Liver (tissue), 9 donors: Measurements from ENCODE around the gene UNC13A. TPM values are rescaled to one million over a fixed set of nuclear protein-coding genes. Genes with fewer than 3 reads are reported as not detected.

Experiments used
- DNase-seq: peaks from one replicate; pipeline ENCODE4 v3.0.0-alpha.2; 2017; ENCODE audit warnings: low spot score
- H3K27ac ChIP-seq, 2 donors: one replicate each; pipeline ENCODE4 v1.7.0; 2013; ENCODE audit warnings: inconsistent platforms in 2 of 2, low read length in 2 of 2, control low read depth in 1 of 2, low read depth in 1 of 2, mild to moderate bottlenecking in 1 of 2
- H3K27me3 ChIP-seq, 4 donors: one replicate each; pipeline versions ENCODE4 v1.6.1 to v1.7.0; 2013; ENCODE audit warnings: low read length in 3 of 4, inconsistent platforms in 1 of 4, mild to moderate bottlenecking in 1 of 4, moderate library complexity in 1 of 4; ENCODE audit not compliant: control insufficient read depth in 4 of 4, insufficient read depth in 4 of 4
- H3K36me3 ChIP-seq, 4 donors: one replicate each; pipeline versions ENCODE4 v1.6.1 to v1.7.0; 2013; ENCODE audit warnings: low read length in 3 of 4, mild to moderate bottlenecking in 3 of 4, low read depth in 1 of 4, moderate library complexity in 1 of 4; ENCODE audit not compliant: control insufficient read depth in 4 of 4, insufficient read depth in 3 of 4
- H3K4me1 ChIP-seq, 4 donors: one replicate each; pipeline versions ENCODE4 v1.6.1 to v1.7.0; 2013; ENCODE audit warnings: low read length in 3 of 4, mild to moderate bottlenecking in 3 of 4, moderate library complexity in 1 of 4; ENCODE audit not compliant: control insufficient read depth in 4 of 4, insufficient read depth in 4 of 4
- H3K4me3 ChIP-seq, 3 donors: one replicate each; pipeline versions ENCODE4 v1.6.1 to v1.7.0; 2013; ENCODE audit warnings: low read length in 3 of 3, control low read depth in 1 of 3, low read depth in 1 of 3, mild to moderate bottlenecking in 1 of 3
- H3K9ac ChIP-seq, 2 donors: one replicate each; pipeline ENCODE4 v1.7.0; 2013; ENCODE audit warnings: low read length in 2 of 2, mild to moderate bottlenecking in 2 of 2, moderate library complexity in 2 of 2, control low read depth in 1 of 2, low read depth in 1 of 2
- H3K9me3 ChIP-seq, 4 donors: one replicate each; pipeline versions ENCODE4 v1.6.1 to v1.7.0; 2013; ENCODE audit warnings: low read length in 3 of 4; ENCODE audit not compliant: control insufficient read depth in 4 of 4
- EGR1 ChIP-seq, 2 donors: IDR thresholded peaks; 2 replicates each; pipeline ENCODE4 v1.6.1; 2016 to 2018; ENCODE audit warnings: antibody characterized with exemption in 2 of 2, low read depth in 2 of 2
- FOXA1 ChIP-seq: IDR thresholded peaks from 2 replicates; pipeline ENCODE4 v1.6.1; 2016; ENCODE audit warnings: antibody characterized with exemption
- FOXA2 ChIP-seq: IDR thresholded peaks from 2 replicates; pipeline ENCODE4 v1.6.1; 2016; ENCODE audit warnings: antibody characterized with exemption
- GABPA ChIP-seq, 2 donors: IDR thresholded peaks in 1 of 2; conservative IDR thresholded peaks in 1 of 2; 2 replicates each; pipeline ENCODE4 v1.6.1; 2016; ENCODE audit warnings: antibody characterized with exemption in 2 of 2, mild to moderate bottlenecking in 1 of 2, moderate library complexity in 1 of 2
- HNF4A ChIP-seq, 2 donors: conservative IDR thresholded peaks; 2 replicates each; pipeline ENCODE4 v1.6.1; 2016; ENCODE audit warnings: antibody characterized with exemption in 2 of 2, mild to moderate bottlenecking in 2 of 2
- HNF4G ChIP-seq: IDR thresholded peaks from 2 replicates; pipeline ENCODE4 v1.6.1; 2016; ENCODE audit warnings: antibody characterized with exemption
- JUND ChIP-seq, 2 donors: IDR thresholded peaks; 2 replicates each; pipeline ENCODE4 v1.6.1; 2016; ENCODE audit warnings: antibody characterized with exemption in 2 of 2
- NR2F2 ChIP-seq: IDR thresholded peaks from 2 replicates; pipeline ENCODE4 v1.6.1; 2016; ENCODE audit warnings: antibody characterized with exemption
- RAD21 ChIP-seq, 2 donors: IDR thresholded peaks; 2 replicates each; pipeline ENCODE4 v1.6.1; 2016; ENCODE audit warnings: antibody characterized with exemption in 2 of 2, mild to moderate bottlenecking in 2 of 2
- RXRA ChIP-seq, 2 donors: IDR thresholded peaks; 2 replicates each; pipeline ENCODE4 v1.6.1; 2017 to 2018; ENCODE audit warnings: antibody characterized with exemption in 2 of 2, mild to moderate bottlenecking in 1 of 2
- SP1 ChIP-seq: IDR thresholded peaks from 2 replicates; pipeline ENCODE4 v1.6.1; 2018; ENCODE audit warnings: antibody characterized with exemption, mild to moderate bottlenecking
- TAF1 ChIP-seq: conservative IDR thresholded peaks from 2 replicates; pipeline ENCODE4 v1.6.1; 2016; ENCODE audit warnings: antibody characterized with exemption, mild to moderate bottlenecking
- YY1 ChIP-seq: IDR thresholded peaks from 2 replicates; pipeline ENCODE4 v1.6.1; 2016; ENCODE audit warnings: antibody characterized with exemption, mild to moderate bottlenecking
- WGBS: extraction: QIAGEN DNeasy Blood & Tissue Kit; methylation state at CpG from one replicate; pipeline ENCODE4 v1.1.7; 2013; 5-methylcytosine and 5-hydroxymethylcytosine counted together
- polyA plus RNA-seq, 2 donors: library from polyadenylated mRNA; stranded (reverse) in 1 of 2; unstranded in 1 of 2; fragments of 200-250 nt in 1 of 2; fragments of >200 nt in 1 of 2; fragmentation: Nextera tagmentation in 1 of 2; extraction: Ambion mirVana in 1 of 2; gene quantifications; one replicate each; pipeline versions ENCODE4 v1.2.1 to v1.2.3, GENCODE V29; 2013 to 2015
- total RNA-seq, 2 donors: library from RNA; depleted of rRNA; stranded (reverse); fragments of >200 nt; gene quantifications; one replicate each; pipeline ENCODE4 v1.2.3, GENCODE V29; 2014
- TF ChIP-seq, protein P1 (sequence below): IDR thresholded peaks from 2 replicates; pipeline ENCODE4 v1.6.1; 2016; ENCODE audit warnings: antibody characterized with exemption
- TF ChIP-seq, protein P2 (sequence below): fragments of 150-350 bp; IDR thresholded peaks from 2 replicates; pipeline ENCODE4 v1.5.1; 2017; ENCODE audit warnings: improper control_type of control experiment, low read depth, low read length; ENCODE audit not compliant: missing input control
- TF ChIP-seq, protein P3 (sequence below): IDR thresholded peaks from 2 replicates; pipeline ENCODE4 v1.6.1; 2016; ENCODE audit warnings: antibody characterized with exemption, mild to moderate bottlenecking
- TF ChIP-seq, protein P4 (sequence below): IDR thresholded peaks from 2 replicates; pipeline ENCODE4 v1.6.1; 2016; ENCODE audit warnings: antibody characterized with exemption
- TF ChIP-seq, protein P5 (sequence below): IDR thresholded peaks from 2 replicates; pipeline ENCODE4 v1.6.1; 2016; ENCODE audit warnings: antibody characterized with exemption
- donor health status: healthy.
- donor health status: healthy.
- donor health status: healthy.
- donor health status: healthy.
- donor health status: healthy.

The UNC13A gene
- total and polyA plus RNA-seq, 4 donors, result under 0.01 to 0.01 TPM; not detected in 2

DNA sequence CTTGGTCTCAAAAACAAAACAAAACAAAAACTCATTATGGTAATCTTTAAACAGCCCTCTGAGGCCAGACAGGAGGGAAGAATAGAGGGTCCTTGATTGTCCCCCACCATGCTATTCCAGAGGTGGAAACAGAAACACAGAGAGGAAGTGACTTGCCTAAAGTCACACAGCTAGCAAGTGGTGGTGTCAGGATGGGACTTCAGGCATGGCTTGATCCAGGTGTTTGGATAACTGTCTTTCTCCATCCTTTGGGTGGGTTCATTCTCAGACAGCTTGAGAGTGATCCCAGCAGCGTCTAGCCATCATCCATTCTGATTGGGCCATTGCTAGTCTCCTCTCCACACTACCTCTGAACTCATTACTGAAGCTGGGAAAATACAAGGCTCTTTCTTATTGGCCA, 120.2 kb downstream of the UNC13A start:
- no peak for DNase-seq
- no peaks in the 10 kb centered on the region for H3K4me1 ChIP-seq
- H3K27ac ChIP-seq, result no peak overlapping the region
- no peaks in the 10 kb centered on the region for H3K9me3 ChIP-seq
- TF ChIP-seq, protein P1, sequence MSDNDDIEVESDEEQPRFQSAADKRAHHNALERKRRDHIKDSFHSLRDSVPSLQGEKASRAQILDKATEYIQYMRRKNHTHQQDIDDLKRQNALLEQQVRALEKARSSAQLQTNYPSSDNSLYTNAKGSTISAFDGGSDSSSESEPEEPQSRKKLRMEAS, result no peak
- TF ChIP-seq RAD21 (IDR thresholded peaks at IDR 0.05) (no peak), EGR1 (IDR thresholded peaks at IDR 0.05; ENCODE audit: low read depth in 2 of 2) (no peak), NR2F2 (no peak), GABPA (IDR thresholded peaks at IDR 0.05 in 1 of 2, conservative IDR thresholded peaks at IDR 0.05 in 1 of 2) (no peak), SP1 (no peak), FOXA1 (no peak), YY1 (no peak), HNF4G (no peak), JUND (IDR thresholded peaks at IDR 0.05) (no peak)
- TF ChIP-seq, protein P2, sequence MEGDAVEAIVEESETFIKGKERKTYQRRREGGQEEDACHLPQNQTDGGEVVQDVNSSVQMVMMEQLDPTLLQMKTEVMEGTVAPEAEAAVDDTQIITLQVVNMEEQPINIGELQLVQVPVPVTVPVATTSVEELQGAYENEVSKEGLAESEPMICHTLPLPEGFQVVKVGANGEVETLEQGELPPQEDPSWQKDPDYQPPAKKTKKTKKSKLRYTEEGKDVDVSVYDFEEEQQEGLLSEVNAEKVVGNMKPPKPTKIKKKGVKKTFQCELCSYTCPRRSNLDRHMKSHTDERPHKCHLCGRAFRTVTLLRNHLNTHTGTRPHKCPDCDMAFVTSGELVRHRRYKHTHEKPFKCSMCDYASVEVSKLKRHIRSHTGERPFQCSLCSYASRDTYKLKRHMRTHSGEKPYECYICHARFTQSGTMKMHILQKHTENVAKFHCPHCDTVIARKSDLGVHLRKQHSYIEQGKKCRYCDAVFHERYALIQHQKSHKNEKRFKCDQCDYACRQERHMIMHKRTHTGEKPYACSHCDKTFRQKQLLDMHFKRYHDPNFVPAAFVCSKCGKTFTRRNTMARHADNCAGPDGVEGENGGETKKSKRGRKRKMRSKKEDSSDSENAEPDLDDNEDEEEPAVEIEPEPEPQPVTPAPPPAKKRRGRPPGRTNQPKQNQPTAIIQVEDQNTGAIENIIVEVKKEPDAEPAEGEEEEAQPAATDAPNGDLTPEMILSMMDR, result no peak
- H3K4me3 ChIP-seq, result no peak overlapping the region
- H3K27me3 ChIP-seq, result no peaks in the 10 kb centered on the region
- WGBS, result 100% methylated on average over 1 of the region's 1 CpG
- no peak overlapping the region for H3K9ac ChIP-seq
- peaks cover 3 to 47% (median 20%) of the 10 kb centered on the region in 4 donors for H3K36me3 ChIP-seq

DNA sequence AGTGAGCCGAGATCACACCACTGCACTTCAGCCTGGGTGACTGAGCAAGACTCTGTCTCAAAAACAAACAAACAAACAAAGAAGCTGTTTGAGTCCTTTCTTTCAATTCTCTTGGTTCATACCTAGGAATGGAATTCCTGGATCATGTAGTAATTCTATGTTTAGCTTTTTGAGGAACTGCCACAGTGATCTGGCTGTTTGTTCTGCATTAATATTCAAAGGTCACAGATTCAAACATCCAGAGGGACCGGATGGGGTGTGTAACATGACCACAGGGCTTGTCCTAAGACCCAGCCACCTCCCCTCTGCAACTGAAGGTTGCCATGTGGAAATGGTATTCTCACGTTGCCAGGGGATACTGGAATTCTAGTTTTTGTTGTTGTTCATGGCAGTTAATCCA, 122.5 kb downstream of the UNC13A start:
- WGBS, result 79% methylated on average over 3 of the region's 3 CpGs

More for the DNA sequence above, 122.5 kb downstream of the UNC13A start:
- no peak overlapping the region for H3K4me3 ChIP-seq
- TF ChIP-seq YY1, result no peak
- no peak for TF ChIP-seq HNF4A (conservative IDR thresholded peaks at IDR 0.05)
- no peak for TF ChIP-seq JUND (IDR thresholded peaks at IDR 0.05)
- TF ChIP-seq RXRA (IDR thresholded peaks at IDR 0.05), result no peak
- TF ChIP-seq, protein P3, sequence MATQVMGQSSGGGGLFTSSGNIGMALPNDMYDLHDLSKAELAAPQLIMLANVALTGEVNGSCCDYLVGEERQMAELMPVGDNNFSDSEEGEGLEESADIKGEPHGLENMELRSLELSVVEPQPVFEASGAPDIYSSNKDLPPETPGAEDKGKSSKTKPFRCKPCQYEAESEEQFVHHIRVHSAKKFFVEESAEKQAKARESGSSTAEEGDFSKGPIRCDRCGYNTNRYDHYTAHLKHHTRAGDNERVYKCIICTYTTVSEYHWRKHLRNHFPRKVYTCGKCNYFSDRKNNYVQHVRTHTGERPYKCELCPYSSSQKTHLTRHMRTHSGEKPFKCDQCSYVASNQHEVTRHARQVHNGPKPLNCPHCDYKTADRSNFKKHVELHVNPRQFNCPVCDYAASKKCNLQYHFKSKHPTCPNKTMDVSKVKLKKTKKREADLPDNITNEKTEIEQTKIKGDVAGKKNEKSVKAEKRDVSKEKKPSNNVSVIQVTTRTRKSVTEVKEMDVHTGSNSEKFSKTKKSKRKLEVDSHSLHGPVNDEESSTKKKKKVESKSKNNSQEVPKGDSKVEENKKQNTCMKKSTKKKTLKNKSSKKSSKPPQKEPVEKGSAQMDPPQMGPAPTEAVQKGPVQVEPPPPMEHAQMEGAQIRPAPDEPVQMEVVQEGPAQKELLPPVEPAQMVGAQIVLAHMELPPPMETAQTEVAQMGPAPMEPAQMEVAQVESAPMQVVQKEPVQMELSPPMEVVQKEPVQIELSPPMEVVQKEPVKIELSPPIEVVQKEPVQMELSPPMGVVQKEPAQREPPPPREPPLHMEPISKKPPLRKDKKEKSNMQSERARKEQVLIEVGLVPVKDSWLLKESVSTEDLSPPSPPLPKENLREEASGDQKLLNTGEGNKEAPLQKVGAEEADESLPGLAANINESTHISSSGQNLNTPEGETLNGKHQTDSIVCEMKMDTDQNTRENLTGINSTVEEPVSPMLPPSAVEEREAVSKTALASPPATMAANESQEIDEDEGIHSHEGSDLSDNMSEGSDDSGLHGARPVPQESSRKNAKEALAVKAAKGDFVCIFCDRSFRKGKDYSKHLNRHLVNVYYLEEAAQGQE, result no peak
- TF ChIP-seq TAF1, result no peak
- no peak for TF ChIP-seq HNF4G
- TF ChIP-seq FOXA2, result no peak
- TF ChIP-seq FOXA1, result no peak
- TF ChIP-seq, protein P2, result no peak
- TF ChIP-seq, protein P4, sequence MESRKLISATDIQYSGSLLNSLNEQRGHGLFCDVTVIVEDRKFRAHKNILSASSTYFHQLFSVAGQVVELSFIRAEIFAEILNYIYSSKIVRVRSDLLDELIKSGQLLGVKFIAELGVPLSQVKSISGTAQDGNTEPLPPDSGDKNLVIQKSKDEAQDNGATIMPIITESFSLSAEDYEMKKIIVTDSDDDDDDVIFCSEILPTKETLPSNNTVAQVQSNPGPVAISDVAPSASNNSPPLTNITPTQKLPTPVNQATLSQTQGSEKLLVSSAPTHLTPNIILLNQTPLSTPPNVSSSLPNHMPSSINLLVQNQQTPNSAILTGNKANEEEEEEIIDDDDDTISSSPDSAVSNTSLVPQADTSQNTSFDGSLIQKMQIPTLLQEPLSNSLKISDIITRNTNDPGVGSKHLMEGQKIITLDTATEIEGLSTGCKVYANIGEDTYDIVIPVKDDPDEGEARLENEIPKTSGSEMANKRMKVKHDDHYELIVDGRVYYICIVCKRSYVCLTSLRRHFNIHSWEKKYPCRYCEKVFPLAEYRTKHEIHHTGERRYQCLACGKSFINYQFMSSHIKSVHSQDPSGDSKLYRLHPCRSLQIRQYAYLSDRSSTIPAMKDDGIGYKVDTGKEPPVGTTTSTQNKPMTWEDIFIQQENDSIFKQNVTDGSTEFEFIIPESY, result no peak
- no peak for TF ChIP-seq GABPA (IDR thresholded peaks at IDR 0.05 in 1 of 2, conservative IDR thresholded peaks at IDR 0.05 in 1 of 2)
- TF ChIP-seq, protein P5, sequence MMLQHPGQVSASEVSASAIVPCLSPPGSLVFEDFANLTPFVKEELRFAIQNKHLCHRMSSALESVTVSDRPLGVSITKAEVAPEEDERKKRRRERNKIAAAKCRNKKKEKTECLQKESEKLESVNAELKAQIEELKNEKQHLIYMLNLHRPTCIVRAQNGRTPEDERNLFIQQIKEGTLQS, result no peak
- TF ChIP-seq EGR1 (IDR thresholded peaks at IDR 0.05; ENCODE audit: low read depth in 2 of 2), result no peak
- no peak for TF ChIP-seq SP1
- no peak for TF ChIP-seq RAD21 (IDR thresholded peaks at IDR 0.05)
- TF ChIP-seq, protein P1, result no peak
- TF ChIP-seq NR2F2, result no peak
- no peaks in the 10 kb centered on the region for H3K9me3 ChIP-seq
- H3K27ac ChIP-seq, result no peak overlapping the region
- DNase-seq, result no peak
- H3K36me3 ChIP-seq, result peaks cover 3 to 34% (median 13%) of the 10 kb centered on the region in 4 donors
- no peaks in the 10 kb centered on the region for H3K27me3 ChIP-seq
- H3K4me1 ChIP-seq, result no peaks in the 10 kb centered on the region
- H3K9ac ChIP-seq, result no peak overlapping the region
